A549 (cell line): Measurements from ENCODE around the gene MEGF6.

Experiments
- BCL3 ChIP-seq: fragments of >200 bp; sonication (Bioruptor Twin); formaldehyde crosslinking; IDR thresholded peaks from 3 replicates; pipeline ENCODE4 v1.6.1; 2016
- CHD2 ChIP-seq: fragments of 150-350 bp; IDR thresholded peaks from 2 replicates; pipeline ENCODE4 v1.6.1; 2014; ENCODE audit warnings: low read length; ENCODE audit not compliant: partially characterized antibody
- PHF8 ChIP-seq: fragments of 200-600 bp; sonication (generic); IDR thresholded peaks from 2 replicates; pipeline ENCODE4 v1.6.1; 2016; ENCODE audit warnings: low read depth, mild to moderate bottlenecking, antibody characterized with exemption, moderate library complexity, borderline replicate concordance
- POLR2AphosphoS2 ChIP-seq: conservative IDR thresholded peaks from 2 replicates; pipeline ENCODE4 v1.6.1; 2012; ENCODE audit warnings: low read length, improper control_type of control experiment, inconsistent platforms
- REST ChIP-seq: fragments of 200-600 bp; sonication (generic); IDR thresholded peaks from 2 replicates; pipeline ENCODE4 v1.6.1; 2016; ENCODE audit warnings: antibody characterized with exemption, mild to moderate bottlenecking, moderate library complexity
- SMC3 ChIP-seq: fragments of >200 bp; sonication (Bioruptor Twin); formaldehyde crosslinking; IDR thresholded peaks from 3 replicates; pipeline ENCODE4 v1.6.1; 2018; ENCODE audit warnings: inconsistent platforms
- TF ChIP-seq, protein P1 (sequence below): IDR thresholded peaks from 2 replicates; pipeline ENCODE4 v1.6.1; 2012
- TF ChIP-seq, protein P2 (sequence below): fragments of >200 bp; sonication (Bioruptor Twin); formaldehyde crosslinking; IDR thresholded peaks from 3 replicates; pipeline ENCODE4 v1.5.1; 2016

GRCh38 chr1:3557366-3557765 lies 53.9 kb downstream of the MEGF6 start:
- TF ChIP-seq PHF8 = no peak
- TF ChIP-seq, protein P1, sequence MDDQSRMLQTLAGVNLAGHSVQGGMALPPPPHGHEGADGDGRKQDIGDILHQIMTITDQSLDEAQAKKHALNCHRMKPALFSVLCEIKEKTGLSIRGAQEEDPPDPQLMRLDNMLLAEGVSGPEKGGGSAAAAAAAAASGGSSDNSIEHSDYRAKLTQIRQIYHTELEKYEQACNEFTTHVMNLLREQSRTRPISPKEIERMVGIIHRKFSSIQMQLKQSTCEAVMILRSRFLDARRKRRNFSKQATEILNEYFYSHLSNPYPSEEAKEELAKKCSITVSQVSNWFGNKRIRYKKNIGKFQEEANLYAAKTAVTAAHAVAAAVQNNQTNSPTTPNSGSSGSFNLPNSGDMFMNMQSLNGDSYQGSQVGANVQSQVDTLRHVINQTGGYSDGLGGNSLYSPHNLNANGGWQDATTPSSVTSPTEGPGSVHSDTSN = no peak
- TF ChIP-seq, protein P2, sequence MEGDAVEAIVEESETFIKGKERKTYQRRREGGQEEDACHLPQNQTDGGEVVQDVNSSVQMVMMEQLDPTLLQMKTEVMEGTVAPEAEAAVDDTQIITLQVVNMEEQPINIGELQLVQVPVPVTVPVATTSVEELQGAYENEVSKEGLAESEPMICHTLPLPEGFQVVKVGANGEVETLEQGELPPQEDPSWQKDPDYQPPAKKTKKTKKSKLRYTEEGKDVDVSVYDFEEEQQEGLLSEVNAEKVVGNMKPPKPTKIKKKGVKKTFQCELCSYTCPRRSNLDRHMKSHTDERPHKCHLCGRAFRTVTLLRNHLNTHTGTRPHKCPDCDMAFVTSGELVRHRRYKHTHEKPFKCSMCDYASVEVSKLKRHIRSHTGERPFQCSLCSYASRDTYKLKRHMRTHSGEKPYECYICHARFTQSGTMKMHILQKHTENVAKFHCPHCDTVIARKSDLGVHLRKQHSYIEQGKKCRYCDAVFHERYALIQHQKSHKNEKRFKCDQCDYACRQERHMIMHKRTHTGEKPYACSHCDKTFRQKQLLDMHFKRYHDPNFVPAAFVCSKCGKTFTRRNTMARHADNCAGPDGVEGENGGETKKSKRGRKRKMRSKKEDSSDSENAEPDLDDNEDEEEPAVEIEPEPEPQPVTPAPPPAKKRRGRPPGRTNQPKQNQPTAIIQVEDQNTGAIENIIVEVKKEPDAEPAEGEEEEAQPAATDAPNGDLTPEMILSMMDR = no peak
- TF ChIP-seq POLR2AphosphoS2 = no peak
- TF ChIP-seq BCL3 = no peak
- no peak for TF ChIP-seq CHD2
- no peak for TF ChIP-seq SMC3
- no peak for TF ChIP-seq REST
